ENCODE results near the gene SORCS1.

SORCS1 gene

DNA sequence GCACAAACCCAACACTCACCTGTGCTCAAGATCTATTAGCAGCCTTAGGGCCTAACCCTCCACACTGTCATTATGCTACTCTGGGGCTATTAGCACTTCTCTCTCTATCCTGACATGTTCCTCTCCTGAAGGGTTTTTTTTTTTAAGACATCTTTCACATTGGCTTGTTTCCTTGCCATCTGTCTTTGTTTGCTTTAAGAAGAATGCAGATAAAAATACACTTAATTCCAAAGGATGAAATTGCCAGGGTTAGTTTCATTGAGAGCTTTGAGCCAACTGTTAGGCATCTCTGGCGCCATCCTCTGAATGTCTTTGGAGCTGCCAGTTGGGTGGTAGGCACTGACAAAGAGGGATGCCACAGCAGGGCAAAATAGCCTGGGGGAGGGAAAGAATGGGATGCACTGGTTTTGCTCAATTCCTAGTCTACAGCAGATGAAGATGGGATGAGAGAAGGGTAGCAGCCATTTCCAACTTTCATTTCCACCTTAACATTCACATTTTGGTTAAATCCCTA is 399.2 kb downstream of the SORCS1 start:
- in situ Hi-C loops (cut with HindIII; ENCODE audit: low sequenced_read_pairs), result no loop called here

DNA sequence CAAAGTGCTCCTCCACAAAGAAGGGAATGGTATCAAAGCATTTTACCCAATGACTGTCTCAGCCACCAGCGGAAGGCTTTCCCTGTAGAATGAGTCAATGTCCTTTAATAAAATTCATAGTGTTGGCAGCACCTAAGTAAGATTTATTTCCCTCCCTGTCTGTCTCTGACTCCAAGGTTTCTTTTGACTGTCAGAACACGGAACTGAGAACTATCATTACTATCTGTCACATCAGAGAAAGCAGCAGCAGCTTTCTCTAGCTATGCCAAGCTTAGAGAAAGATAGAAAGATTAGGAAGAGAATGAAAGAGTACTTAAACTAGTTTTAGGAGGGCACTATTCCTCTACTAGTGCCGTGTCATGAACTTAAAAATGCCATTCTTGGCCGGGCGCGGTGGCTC is 400.1 kb downstream of the SORCS1 start:
- in situ Hi-C loops (cut with HindIII; ENCODE audit: low sequenced_read_pairs), result no loop called here

DNA sequence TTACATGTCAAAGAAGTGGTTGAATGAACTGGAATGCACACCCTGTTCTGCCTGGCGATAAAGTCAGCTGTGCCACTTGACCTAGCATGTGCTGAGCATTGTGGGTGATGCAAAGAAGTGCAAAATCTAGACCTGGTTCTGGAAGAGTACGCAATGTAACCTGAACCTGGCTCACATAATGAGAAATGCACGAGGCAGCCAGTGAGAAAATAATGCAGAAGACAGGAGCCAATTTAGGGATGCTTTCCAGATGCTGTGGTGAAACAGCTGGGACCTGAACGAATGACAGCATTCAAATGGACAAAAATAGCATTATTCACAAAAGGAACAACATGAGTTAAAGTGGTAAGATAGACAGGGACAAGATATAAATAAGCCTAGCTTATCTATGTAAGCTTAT is 402.6 kb downstream of the SORCS1 start:
- in situ Hi-C loops (cut with HindIII; ENCODE audit: low sequenced_read_pairs), result no loop called here

DNA sequence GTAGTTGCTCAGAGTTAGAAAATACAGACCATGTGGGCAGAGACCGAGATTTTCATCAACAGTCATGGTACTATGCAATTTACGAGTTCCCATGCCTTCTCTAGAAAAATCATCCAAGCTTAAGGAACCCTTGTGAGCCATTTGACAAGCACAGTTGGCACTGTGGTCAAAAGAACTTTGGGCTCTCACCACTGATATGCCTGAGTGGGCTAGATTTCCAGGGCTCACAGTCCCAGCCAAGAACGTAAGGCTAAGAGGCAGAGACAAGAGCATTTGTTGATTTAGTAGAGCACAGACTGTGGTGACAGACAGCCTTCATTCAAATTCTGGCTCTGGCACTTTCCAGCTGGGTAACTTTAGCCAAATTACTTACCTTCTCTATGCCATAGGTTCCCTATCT is 407.0 kb downstream of the SORCS1 start:
- in situ Hi-C loops (cut with HindIII; ENCODE audit: low sequenced_read_pairs), result no loop called here

DNA sequence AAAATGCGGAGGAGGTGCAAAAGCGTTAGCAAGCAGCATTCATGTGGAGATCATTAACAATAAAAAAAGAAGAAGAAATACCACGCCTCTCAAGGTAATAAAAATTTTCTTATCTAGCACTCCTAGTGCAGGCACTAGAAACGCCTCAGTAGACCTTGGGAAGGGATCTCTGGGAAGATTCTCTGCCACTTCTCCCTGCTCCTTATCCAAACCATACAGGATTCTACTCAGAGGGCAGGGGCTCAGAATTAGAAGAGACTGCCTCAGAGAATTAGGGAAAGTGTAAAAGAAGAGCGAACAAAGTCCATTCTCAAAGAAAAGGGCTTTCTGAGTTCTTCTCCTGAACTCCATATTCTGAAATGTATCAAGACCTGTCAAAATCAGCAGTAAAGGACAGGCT is 413.4 kb downstream of the SORCS1 start:
- in situ Hi-C loops (cut with HindIII; ENCODE audit: low sequenced_read_pairs), result no loop called here

DNA sequence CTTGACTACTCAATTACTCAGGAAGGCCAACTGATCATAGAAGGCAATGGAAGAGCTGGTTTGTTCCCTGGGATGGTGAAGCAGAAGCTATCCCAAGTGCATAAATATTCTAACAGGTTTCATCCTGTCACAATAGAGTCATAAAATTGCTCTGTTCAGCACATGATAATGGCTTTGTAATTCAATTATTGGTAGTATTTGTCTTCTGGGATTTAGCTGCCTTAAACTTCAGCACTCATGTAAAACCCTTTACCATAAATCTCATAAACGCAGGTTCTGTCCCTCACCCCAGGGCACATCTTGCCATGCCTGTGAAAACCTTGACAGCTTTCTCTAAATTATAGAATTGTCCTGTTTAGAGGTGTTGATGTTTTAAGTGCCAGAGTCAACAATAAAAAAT is 417.6 kb downstream of the SORCS1 start:
- in situ Hi-C loops (cut with HindIII; ENCODE audit: low sequenced_read_pairs), result no loop called here

DNA sequence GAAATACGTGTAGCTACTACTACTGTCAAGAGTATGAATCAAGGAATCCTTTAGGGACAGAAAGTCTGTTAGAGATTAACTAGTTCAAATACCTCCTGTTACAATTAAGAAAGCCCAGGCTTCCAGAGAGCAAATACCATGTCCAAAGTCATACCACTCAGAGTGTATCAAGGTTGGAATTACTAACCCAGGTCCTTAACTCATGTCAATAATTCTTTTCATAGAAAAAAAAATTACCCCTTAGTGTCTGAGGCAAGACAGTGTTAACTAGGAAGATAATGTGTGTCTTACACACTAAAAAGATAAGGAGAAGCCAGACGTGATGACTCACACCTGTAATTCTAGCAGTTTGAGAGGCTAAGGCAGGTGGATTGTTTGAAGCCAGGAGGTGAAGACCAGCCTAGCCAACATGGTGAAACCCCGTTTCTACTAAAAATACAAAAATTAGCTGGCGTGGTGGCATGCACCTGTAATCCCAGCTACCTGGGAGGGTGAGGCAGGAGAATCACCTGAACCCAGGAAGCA is 423.4 kb downstream of the SORCS1 start:
- in situ Hi-C loops (cut with HindIII; ENCODE audit: low sequenced_read_pairs), result no loop called here

DNA sequence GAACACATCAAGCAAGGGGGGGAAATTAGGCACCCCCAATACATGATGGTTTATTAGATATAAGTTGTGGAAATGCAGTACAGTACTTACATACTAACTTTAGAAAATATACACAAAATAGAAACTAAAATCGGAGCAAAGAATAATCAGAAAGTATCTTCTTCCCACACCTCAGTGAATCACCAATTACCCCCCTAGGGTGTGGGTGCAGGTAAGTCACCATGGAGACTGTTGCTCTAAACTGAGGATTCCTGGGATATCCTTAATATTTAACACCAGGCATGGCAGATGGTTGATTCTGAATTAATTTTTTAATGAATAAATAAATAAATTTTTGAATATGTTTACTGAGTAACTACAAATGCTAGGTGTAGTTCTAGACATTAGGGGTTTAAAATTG is 424.4 kb downstream of the SORCS1 start:
- in situ Hi-C loops (cut with HindIII; ENCODE audit: low sequenced_read_pairs), result no loop called here

DNA sequence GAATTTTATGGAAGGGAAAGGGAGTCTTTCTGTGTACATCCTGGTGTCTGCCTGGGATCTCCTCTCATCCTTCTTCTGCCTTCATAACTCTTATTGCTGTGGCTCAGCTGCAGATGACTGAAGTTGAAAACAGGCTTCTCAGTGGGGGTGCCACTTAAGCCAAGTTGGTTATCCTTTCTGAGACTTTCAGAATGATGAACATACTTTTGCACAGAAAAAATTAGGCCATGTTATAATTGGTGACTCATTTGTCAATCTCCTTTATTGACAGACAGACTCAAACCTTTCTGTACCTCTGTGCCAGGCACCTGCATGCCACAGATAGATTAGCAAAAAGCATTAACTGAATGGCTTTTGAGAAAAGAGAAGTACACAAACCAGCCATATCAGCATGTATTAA is 430.3 kb downstream of the SORCS1 start:
- in situ Hi-C loops (cut with HindIII; ENCODE audit: low sequenced_read_pairs), result no loop called here

DNA sequence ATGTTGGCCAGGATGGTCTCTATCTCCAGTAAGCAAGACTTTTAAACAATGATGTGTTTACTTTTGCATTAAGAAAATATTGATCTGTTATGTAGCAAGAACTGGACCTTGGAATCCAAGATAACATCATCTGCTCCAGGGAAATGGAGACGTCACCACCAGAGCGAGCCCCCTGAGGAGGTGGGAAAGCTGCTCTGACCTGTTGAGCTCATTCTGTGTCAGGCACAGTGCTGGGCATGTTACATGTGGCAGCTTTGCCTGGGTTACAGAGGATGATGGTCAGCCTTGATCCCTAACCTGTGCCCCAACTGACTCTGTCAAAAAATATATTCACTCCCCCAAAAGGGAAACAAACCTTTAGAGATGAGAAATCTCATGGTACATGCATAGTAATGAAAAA is 436.3 kb downstream of the SORCS1 start:
- in situ Hi-C loops (cut with HindIII; ENCODE audit: low sequenced_read_pairs), result no loop called here

DNA sequence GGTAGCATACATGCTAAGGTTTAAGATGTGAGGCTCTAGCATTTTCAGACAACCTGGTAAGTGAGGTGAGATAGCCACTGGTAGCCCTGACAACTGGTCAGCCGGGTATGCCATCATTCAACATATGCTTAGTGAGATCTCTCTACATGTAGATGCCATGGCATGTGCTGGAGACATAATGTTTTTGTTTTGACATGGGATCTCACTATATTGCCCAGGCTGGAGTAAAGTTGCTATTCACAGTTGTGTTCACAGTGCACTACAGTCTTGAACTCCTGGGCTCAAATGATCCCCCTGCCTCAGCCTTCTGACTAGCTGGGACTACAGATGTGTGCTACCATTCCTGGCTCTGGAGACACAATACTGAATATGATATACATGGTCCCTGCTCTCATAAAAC is 437.3 kb downstream of the SORCS1 start:
- in situ Hi-C loops (cut with HindIII; ENCODE audit: low sequenced_read_pairs), result no loop called here

DNA sequence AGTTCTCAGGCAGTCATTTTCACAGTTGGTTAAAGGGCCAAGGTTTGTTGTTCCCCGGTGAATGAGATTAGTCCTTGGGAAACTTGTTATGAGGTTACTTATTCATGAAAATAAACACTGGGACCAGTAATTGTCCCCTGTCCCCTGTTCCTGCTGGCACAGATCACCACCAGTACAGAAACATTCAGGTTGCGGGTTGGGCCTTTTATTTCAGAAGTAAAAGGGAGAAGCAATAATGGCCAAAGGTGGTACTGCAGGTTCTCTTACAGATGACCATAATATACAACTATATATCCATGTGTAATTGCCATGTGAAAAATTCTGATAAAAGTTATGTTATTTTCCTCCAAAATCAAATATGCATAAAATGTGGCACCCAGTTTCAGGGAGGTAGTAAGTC is 442.0 kb downstream of the SORCS1 start:
- in situ Hi-C loops (cut with HindIII; ENCODE audit: low sequenced_read_pairs), result no loop called here

DNA sequence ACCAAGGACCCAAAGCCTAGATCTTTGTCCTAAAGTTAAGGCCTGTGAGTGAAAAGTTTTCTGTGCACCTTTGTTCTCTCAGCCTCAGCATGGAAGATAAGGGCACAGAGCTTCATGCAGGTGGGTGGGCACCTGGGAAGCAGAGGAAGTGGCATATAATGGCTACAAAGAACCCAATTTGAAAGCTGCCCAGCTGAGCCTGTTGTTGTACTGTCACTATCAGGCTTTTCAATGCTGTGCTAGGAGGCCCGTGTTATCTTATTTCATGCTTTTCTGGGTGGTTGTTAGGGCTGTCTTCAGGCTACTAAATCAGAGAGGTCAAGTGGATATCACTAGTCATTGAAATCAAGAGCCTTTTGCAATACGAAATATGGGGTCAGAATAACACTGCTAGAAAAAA is 443.8 kb downstream of the SORCS1 start:
- in situ Hi-C loops (cut with HindIII; ENCODE audit: low sequenced_read_pairs), result no loop called here

DNA sequence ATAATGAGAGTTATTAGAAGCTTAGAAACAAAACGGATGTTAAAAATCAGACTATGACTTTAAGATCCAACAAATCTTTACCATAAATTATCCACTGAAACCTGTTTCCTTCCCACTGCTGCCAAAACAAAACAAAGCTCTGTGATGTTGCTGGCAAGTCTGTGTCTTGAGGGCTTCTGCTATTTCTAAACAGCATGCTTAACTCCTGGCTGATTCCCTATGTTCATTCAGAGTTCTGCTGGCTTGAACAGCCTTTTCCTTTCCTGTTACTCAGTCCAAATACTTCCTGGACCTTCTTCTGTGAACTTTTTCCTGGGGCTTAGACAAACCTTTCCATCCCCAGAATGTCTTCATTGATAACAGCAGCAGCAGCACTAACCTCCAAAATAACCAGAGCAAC is 448.1 kb downstream of the SORCS1 start:
- in situ Hi-C loops (cut with HindIII; ENCODE audit: low sequenced_read_pairs), result no loop called here

DNA sequence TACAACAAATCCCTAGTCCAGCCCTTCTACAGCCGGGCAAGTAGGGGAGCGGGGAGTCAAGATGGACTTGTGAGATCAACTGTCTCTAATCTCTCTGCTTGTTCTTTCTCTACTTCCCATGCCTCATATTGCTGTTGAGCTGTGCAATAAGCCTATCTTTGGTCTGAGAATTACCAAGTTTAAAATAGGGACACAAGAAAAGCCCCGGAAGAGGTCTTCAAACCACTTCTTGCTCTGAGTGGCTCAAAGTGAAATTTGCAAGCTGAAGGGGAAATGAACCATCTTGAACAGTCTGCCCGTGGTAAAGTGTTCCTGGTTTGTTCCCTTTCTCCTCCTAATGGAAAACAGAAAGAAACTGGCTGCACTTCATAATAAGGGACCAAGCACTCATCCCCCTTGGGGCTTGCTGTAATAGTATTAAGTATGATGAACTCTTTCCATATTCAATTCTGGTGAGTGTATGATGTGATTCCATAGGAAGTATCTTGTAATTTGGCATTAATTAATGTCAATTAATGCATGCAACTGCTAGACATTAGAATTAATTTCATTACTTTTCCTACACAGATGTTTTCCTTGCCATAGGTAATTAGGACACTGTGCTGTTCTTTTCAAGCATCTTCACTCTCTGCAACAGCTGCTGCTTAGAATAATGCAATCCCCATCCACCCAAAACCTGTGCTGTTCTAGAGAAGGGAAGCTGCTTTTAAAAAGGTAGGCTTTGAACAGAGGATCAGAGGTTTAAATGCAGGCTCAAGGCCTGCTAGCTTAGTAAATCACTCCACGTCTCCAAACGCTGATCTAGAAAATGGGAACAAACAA is 449.6 kb downstream of the SORCS1 start:
- in situ Hi-C loops (cut with HindIII; ENCODE audit: low sequenced_read_pairs), result no loop called here

DNA sequence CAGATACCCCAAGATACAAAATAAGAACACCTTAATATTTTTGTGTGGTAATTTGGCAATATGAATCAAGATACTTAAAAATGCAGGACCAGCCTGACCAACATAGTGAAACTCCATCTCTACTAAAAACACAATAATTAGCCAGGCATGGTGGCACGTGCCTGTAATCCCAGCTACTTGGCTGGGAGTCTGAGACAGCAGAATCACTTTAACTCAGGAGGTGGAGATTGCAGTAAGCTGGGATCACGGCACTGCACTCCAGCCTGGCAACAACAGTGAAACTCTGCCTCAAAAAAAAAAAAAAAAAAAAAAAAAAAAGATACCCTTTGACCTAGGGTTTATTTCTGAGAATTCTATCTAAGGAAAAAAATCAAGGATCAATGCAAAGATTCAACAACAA is 450.7 kb downstream of the SORCS1 start:
- in situ Hi-C loops (cut with HindIII; ENCODE audit: low sequenced_read_pairs), result no loop called here

DNA sequence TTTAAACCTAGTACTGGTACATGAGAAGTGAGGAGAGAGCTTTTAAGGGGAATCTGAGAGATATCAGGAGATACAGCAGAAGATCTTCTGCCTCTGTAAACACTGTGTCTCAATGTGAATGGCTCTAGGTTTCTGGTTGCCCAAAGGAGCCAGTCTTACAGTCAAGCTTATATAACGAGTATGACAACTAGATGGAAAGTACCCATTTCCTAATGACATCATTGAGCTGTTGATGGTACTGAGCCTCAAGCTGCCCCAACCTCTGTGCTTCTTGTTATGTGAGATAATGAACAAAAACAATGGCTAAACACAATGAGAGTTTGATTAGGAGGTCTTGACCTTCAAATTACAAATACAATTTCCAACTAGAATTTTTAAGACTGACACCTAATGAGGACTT is 451.5 kb downstream of the SORCS1 start:
- in situ Hi-C loops (cut with HindIII; ENCODE audit: low sequenced_read_pairs), result no loop called here

DNA sequence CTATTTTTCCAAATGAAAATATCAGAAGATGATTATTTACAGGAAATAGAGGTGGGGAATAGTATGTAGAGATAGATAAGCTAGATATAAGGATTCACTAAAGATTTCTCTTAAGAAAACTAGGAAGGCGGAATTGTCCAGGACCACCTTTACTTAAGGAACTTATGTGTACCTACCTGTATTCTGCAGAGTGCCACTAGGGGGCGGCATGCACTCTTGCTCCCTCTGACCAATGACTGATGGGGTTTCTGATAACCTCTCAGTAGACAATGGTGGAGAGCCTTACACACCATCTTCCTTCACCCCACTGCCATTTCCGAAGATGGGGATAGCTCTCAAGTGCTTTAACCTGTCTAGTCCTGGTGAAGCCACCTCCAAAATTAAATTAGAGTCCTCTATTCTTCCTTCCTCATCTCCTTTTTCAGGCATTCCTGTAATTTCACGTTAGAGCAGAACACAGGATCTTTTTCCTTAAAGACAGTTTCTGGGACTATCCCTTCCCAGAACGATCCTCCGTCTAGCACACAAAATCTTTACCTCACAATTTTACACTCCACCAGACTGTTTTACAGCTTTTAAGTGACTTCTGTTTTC is 453.1 kb downstream of the SORCS1 start:
- in situ Hi-C loops (cut with HindIII; ENCODE audit: low sequenced_read_pairs), result no loop called here

DNA sequence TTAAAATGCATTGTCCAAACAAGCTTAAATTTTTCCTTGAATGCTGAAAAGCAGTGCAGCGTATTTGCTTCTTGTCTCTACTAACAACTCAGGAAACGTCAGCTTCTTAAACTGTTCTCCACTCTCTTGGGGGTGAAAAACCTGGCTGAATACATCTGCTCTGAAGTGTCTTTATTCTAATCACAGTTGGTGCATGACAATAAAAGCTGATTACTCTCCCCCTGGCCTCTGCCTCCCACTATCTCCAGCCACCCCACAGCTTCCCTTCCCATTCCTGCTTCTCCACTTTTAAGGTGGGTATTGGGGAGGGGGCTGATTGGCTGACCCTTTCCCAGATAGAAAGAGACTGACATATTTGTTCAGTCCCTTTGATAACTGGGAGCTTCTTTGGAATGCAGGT is 456.0 kb downstream of the SORCS1 start:
- in situ Hi-C loops (cut with HindIII; ENCODE audit: low sequenced_read_pairs), result no loop called here

DNA sequence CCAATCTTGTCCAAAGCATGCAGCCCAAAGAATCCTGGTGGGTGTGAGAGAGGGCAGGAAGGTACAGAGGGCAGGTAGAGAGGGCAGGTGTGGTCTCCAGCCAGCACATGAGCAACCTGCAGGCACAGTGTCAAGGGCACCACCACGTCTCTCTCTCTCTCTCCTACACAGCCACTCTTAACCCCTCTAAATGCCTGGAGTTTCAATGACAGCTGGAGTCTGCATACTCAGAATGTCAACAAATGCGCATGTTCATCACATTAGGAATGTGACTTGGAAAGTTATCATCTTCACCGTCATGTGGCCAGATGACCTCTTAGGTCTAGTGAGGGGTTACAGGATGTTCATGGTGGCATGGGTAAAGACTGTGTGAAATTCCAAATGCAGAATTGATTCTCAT is 456.8 kb downstream of the SORCS1 start:
- in situ Hi-C loops (cut with HindIII; ENCODE audit: low sequenced_read_pairs), result no loop called here

DNA sequence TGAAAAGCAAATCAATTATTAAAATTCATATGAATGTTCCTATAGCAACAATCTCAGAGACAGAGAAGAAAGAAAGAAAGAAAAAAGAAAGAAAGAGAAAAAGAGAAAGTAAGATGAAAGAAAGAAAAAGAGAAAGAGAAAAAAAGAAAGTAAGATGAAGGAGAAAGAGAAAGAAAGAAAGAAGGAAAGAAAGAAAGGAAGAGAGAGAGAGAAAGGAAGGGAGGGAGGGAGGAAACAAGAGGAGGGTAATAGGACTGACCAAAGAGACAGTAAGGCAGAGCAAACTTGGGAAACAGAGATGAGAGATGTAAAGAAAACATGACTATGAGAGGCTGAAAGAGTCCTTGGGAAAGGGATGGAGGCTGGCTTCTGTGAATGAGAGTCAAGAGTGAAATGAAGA is 458.4 kb downstream of the SORCS1 start:
- in situ Hi-C loops (cut with HindIII; ENCODE audit: low sequenced_read_pairs), result no loop called here

DNA sequence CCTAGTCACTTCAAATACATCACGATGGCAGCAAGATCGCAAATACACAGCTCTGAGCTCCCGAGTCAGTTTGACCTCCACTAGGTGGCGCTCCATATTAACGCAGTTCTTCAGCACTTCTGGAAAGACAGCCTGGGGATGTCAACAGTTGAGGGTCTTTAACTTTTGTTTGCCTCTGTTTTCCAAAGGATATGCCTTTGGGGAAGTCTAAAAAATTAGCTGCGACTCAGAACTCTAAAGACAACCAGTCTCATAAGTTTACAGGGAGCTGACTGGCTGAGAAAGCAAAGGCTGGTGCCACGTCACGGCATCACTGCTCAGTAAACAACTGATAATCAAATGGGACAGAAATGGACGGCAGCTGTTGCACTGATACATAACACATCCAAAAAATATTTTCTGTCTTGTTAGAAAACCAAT is 458.8 kb downstream of the SORCS1 start:
- in situ Hi-C loops (cut with HindIII; ENCODE audit: low sequenced_read_pairs), result no loop called here
